ENCODE results near the gene NBEAL2. TPM values are rescaled to one million over a fixed set of nuclear protein-coding genes. Genes with fewer than 3 reads are reported as not detected.

The NBEAL2 gene
- total and polyA plus RNA-seq, 2 of the 4 experiments (the other 2 are of a cell fraction): 2.2 to 12.5 TPM

DNA sequence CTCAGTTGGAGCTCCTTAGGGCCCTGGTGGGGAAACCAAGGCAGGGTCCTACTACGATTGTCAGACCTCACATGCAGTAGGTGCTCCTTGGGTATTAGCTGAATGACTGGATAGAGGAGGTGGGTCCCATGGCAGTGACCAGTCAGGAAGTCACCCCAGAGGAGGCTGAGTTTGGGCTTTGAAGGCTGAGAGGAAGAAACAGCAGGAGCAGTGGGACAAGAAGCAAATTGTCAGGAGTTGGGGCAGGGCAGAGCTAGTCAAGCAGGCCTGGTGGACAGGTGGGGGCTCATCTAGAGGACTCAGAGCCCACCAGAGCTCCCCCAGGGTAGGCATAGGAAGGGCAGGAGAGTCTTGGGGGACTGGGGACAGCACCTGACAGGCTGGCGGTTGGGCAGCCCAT, 3.1 kb downstream of the NBEAL2 start:
- Histone ChIP-seq H4K8ac (ENCODE audit: low read depth in 2 of 2, low read length in 2 of 2) (no peak overlapping the region), H3K9me1 (ENCODE audit: insufficient read depth, low read length) (peaks cover 7% of the 10 kb centered on the region), H3K4ac (ENCODE audit: low read depth, low read length) (no peak overlapping the region), H4K5ac (ENCODE audit: low read depth, low read length) (no peak overlapping the region), H2BK5ac (ENCODE audit: low read depth, low read length, poor library complexity, severe bottlenecking) (no peak overlapping the region), H3K4me1 (ENCODE audit: control insufficient read depth, insufficient read depth, low read length) (peaks cover 7% of the 10 kb centered on the region), H3K27ac (ENCODE audit: insufficient read depth, low read length) (no peak overlapping the region), H2BK120ac (ENCODE audit: low read depth, low read length) (no peak overlapping the region), H3K36me3 (ENCODE audit: control insufficient read depth, insufficient read depth, low read length) (no peaks in the 10 kb centered on the region), H2BK20ac (ENCODE audit: low read depth, low read length) (no peak overlapping the region), H2AFZ (replicated peaks; ENCODE audit: low read length, poor library complexity) (no peak overlapping the region), H3K56ac (ENCODE audit: extremely low read depth, insufficient read depth, low read length) (no peak overlapping the region), H3K4me3 (ENCODE audit: insufficient read depth, low read depth, low read length) (no peak overlapping the region), H2AK9ac (replicated peaks; ENCODE audit: low read depth, low read length, poor library complexity) (no peak overlapping the region), H3K27me3 (ENCODE audit: control insufficient read depth, insufficient read depth, low read length) (no peaks in the 10 kb centered on the region), H3K14ac (replicated peaks; ENCODE audit: low read depth, low read length) (no peak overlapping the region), H4K20me1 (ENCODE audit: insufficient read depth, low read length) (no peaks in the 10 kb centered on the region), H3K18ac (ENCODE audit: low read depth, low read length) (no peak overlapping the region), H3K9me3 (ENCODE audit: control insufficient read depth, insufficient read depth, low read length) (no peaks in the 10 kb centered on the region), H4K91ac (ENCODE audit: insufficient read depth, low read depth, low read length) (no peak overlapping the region), H3K79me1 (ENCODE audit: low read depth in 1 of 2, low read length in 2 of 2) (peaks cover 0 to 24% of the 10 kb centered on the region in 2 experiments; a peak in 2 of 4 replicates), H2BK15ac (ENCODE audit: low read depth, low read length) (no peak overlapping the region), H3K23ac (ENCODE audit: low read depth, low read length) (no peak overlapping the region), H3K9ac (ENCODE audit: low read depth, low read length) (no peak overlapping the region), H3K4me2 (ENCODE audit: low read depth, low read length) (no peak overlapping the region), H2AK5ac (ENCODE audit: low read depth, low read length) (no peak overlapping the region)
- dilution Hi-C loops (cut with HindIII; ENCODE audit: low sequenced_read_pairs, unreplicated experiment): no loop called here
- CTCF ChIA-PET: interaction anchor here (1.5 kb wide), 1 partner anchor 46 kb away, joined by 3 read pairs; no protein-coding TSS in a partner anchor
- 67% methylated on average over 1 of the region's 2 CpGs; no CpG with 5 or more reads in 1 of the 2 experiments for WGBS, 2 experiments (ENCODE audit: extremely low coverage in 2 of 2, insufficient read length in 1 of 2)
- DNase-seq (no peak), ATAC-seq (ENCODE audit: low read depth) (no peak)
- in situ Hi-C loops (cut with MboI; ENCODE audit: low sequenced_read_pairs): no loop called here
- no peak for TF ChIP-seq RAD21 (IDR thresholded peaks at IDR 0.05; ENCODE audit: low read length)
- no peak for TF ChIP-seq RCOR1 (IDR thresholded peaks at IDR 0.05; ENCODE audit: insufficient replicate concordance, low read length)
- no peak for TF ChIP-seq CEBPB (IDR thresholded peaks at IDR 0.05; ENCODE audit: low read depth, low read length)
- TF ChIP-seq MAFK (IDR thresholded peaks at IDR 0.05; ENCODE audit: low read depth, low read length): no peak
- TF ChIP-seq FOS (IDR thresholded peaks at IDR 0.05; ENCODE audit: low read depth, low read length): no peak
- no peak for TF ChIP-seq NFE2L2 (IDR thresholded peaks at IDR 0.05; ENCODE audit: low read depth, low read length)
- TF ChIP-seq CHD1 (IDR thresholded peaks at IDR 0.05; ENCODE audit: low read depth, low read length): no peak
- TF ChIP-seq RFX5 (IDR thresholded peaks at IDR 0.05; ENCODE audit: low read depth, low read length): no peak
- no peak for TF ChIP-seq BHLHE40 (IDR thresholded peaks at IDR 0.05; ENCODE audit: low read depth, low read length)
- TF ChIP-seq MXI1 (IDR thresholded peaks at IDR 0.05; ENCODE audit: borderline replicate concordance, low read depth, low read length): no peak
- TF ChIP-seq, protein P1, sequence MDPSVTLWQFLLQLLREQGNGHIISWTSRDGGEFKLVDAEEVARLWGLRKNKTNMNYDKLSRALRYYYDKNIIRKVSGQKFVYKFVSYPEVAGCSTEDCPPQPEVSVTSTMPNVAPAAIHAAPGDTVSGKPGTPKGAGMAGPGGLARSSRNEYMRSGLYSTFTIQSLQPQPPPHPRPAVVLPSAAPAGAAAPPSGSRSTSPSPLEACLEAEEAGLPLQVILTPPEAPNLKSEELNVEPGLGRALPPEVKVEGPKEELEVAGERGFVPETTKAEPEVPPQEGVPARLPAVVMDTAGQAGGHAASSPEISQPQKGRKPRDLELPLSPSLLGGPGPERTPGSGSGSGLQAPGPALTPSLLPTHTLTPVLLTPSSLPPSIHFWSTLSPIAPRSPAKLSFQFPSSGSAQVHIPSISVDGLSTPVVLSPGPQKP (IDR thresholded peaks at IDR 0.05; ENCODE audit: borderline replicate concordance, low read depth, low read length): no peak
- TF ChIP-seq, protein P2, sequence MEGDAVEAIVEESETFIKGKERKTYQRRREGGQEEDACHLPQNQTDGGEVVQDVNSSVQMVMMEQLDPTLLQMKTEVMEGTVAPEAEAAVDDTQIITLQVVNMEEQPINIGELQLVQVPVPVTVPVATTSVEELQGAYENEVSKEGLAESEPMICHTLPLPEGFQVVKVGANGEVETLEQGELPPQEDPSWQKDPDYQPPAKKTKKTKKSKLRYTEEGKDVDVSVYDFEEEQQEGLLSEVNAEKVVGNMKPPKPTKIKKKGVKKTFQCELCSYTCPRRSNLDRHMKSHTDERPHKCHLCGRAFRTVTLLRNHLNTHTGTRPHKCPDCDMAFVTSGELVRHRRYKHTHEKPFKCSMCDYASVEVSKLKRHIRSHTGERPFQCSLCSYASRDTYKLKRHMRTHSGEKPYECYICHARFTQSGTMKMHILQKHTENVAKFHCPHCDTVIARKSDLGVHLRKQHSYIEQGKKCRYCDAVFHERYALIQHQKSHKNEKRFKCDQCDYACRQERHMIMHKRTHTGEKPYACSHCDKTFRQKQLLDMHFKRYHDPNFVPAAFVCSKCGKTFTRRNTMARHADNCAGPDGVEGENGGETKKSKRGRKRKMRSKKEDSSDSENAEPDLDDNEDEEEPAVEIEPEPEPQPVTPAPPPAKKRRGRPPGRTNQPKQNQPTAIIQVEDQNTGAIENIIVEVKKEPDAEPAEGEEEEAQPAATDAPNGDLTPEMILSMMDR (conservative IDR thresholded peaks at IDR 0.05; ENCODE audit: low read depth, low read length): no peak
- no peak for TF ChIP-seq SMC3 (IDR thresholded peaks at IDR 0.05; ENCODE audit: low read depth, low read length)
- no peak for TF ChIP-seq MAZ (IDR thresholded peaks at IDR 0.05; ENCODE audit: borderline replicate concordance, low read depth, low read length)
- TF ChIP-seq POLR2A (IDR thresholded peaks at IDR 0.05; ENCODE audit: low read depth, low read length): no peak
- TF ChIP-seq, protein P3, sequence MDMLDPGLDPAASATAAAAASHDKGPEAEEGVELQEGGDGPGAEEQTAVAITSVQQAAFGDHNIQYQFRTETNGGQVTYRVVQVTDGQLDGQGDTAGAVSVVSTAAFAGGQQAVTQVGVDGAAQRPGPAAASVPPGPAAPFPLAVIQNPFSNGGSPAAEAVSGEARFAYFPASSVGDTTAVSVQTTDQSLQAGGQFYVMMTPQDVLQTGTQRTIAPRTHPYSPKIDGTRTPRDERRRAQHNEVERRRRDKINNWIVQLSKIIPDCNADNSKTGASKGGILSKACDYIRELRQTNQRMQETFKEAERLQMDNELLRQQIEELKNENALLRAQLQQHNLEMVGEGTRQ (IDR thresholded peaks at IDR 0.05; ENCODE audit: low read depth, low read length): no peak
- intact Hi-C loops (cut with micrococcal nuclease): no loop called here
- no TSS peak for BruUV-seq (replicated peaks)
- POLR2A ChIA-PET (ENCODE audit: unreplicated experiment): no interaction called here
